ENCODE data around the gene ICE2. TPM values are rescaled to one million over a fixed set of nuclear protein-coding genes. Genes with fewer than 3 reads are reported as not detected.
A peak's percentile ranks its signal among the peaks of the same experiment; 100 is the strongest.
"Not testable (repeated sequence)": the region's sequence is repeated elsewhere in the genome, so short reads cannot be mapped to it uniquely, and the experiment has no call there.

The ICE2 gene
- total RNA-seq, 5 donors from 2014 or later (not counting 1 experiment from before 2014, with no cell fraction given): 47.4 to 68.7 (median 52.4) TPM

DNA sequence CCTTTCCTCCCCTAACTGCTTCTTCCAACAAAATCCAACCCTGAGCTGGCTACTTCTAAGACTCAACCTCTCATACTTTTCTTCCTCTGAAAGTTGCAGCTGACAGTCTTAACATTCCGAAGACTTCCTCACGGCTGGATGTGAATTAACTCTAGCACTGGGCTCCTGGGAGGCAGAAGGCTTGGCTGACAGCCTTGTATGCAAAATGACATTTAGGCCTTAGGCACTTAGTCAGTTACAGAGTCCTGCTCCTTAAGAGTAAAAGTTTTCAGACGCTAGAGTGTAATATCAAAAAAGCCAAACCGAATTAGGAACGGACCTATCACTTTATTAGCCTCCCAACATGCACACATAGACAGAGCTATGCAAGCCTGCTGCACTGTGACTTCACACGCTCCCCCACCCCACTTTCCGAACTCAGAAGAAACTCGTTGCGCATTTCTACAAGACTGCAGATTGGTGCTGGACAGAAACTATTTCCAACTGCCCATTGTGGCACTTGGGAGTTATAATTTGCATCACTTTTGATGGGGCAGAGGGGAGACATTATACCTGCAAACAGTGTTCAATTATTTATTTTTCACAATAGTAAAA is 65.6 kb downstream of the ICE2 start:
- Histone ChIP-seq H3K9me3 (no peaks in the 10 kb centered on the region), H3K4me1 (ENCODE audit: control insufficient read depth in 1 of 2, extremely low read depth in 1 of 2, insufficient read depth in 2 of 2, low read length in 2 of 2) (peaks cover 3 to 5% of the 10 kb centered on the region in 2 experiments), H3K27ac (ENCODE audit: low read length) (no peak overlapping the region), H3K4me3 (ENCODE audit: control insufficient read depth in 1 of 2, extremely low read depth in 1 of 2, low read length in 1 of 2) (no peak overlapping the region), H3K27me3 (replicated peaks in 1 of 2; ENCODE audit: control insufficient read depth in 2 of 2, extremely low read depth in 1 of 2, insufficient read depth in 2 of 2, low read length in 1 of 2) (no peaks in the 10 kb centered on the region), H3K36me3 (ENCODE audit: control insufficient read depth in 2 of 2, extremely low read depth in 1 of 2, insufficient read depth in 1 of 2, low read length in 1 of 2) (no peaks in the 10 kb centered on the region)
- Mint-ChIP-seq H3K9me3 (peaks cover 0 to 3% (median 0%) of the 10 kb centered on the region in 3 donors), H3K36me3 (no peaks in the 10 kb centered on the region), H3K4me3 (no peak overlapping the region), H3K4me1 (peaks cover 8 to 10% (median 10%) of the 10 kb centered on the region in 3 donors), H3K27me3 (no peaks in the 10 kb centered on the region), H3K27ac (no peak overlapping the region)
- ATAC-seq (replicated peaks in 1 of 4) (no peak), DNase-seq (no peak)
- WGBS (ENCODE audit: insufficient coverage): 80% methylated on average over 8 of the region's 9 CpGs
- ChIA-PET CTCF (no interaction called here), POLR2A (no interaction called here)

DNA sequence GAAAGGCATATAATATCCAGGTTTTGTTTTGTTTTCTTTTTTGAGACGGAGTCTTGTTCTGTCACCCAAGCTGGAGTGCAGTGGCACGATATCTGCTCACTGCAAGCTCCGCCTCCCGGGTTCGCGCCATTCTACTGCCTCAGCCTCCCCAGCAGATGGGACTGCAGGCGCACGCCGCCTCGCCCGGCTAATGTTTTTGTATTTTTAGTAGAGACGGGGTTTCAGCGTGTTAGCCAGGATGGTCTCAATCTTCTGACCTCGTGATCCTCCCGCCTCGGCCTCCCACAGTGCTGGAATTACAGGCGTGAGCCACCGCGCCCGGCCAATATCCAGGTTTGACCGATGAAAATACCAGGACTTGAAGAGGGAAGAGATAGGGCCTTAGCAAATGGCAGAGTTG is 66.1 kb downstream of the ICE2 start:
- H3K27ac Mint-ChIP-seq; H3K36me3 Mint-ChIP-seq; H3K4me1 ChIP-seq (ENCODE audit: control insufficient read depth in 1 of 2, extremely low read depth in 1 of 2, insufficient read depth in 2 of 2, low read length in 2 of 2); DNase-seq; ATAC-seq (replicated peaks in 1 of 4); H3K9me3 Mint-ChIP-seq; H3K36me3 ChIP-seq (ENCODE audit: control insufficient read depth in 2 of 2, extremely low read depth in 1 of 2, insufficient read depth in 1 of 2, low read length in 1 of 2); CTCF ChIA-PET; H3K27me3 Mint-ChIP-seq; H3K4me3 Mint-ChIP-seq; H3K4me3 ChIP-seq (ENCODE audit: control insufficient read depth in 1 of 2, extremely low read depth in 1 of 2, low read length in 1 of 2); H3K27ac ChIP-seq (ENCODE audit: low read length); H3K9me3 ChIP-seq; H3K27me3 ChIP-seq (replicated peaks in 1 of 2; ENCODE audit: control insufficient read depth in 2 of 2, extremely low read depth in 1 of 2, insufficient read depth in 2 of 2, low read length in 1 of 2): not testable (repeated sequence)
- WGBS (ENCODE audit: insufficient coverage): 100% methylated on average over 3 of the region's 21 CpGs
- peaks cover 13 to 15% (median 13%) of the 10 kb centered on the region in 3 donors for H3K4me1 Mint-ChIP-seq
- POLR2A ChIA-PET: interaction anchor here in 1 of 2 donors (0.6 kb wide), 1 partner anchor 18 kb away, joined by 4 read pairs; no protein-coding TSS in a partner anchor

DNA sequence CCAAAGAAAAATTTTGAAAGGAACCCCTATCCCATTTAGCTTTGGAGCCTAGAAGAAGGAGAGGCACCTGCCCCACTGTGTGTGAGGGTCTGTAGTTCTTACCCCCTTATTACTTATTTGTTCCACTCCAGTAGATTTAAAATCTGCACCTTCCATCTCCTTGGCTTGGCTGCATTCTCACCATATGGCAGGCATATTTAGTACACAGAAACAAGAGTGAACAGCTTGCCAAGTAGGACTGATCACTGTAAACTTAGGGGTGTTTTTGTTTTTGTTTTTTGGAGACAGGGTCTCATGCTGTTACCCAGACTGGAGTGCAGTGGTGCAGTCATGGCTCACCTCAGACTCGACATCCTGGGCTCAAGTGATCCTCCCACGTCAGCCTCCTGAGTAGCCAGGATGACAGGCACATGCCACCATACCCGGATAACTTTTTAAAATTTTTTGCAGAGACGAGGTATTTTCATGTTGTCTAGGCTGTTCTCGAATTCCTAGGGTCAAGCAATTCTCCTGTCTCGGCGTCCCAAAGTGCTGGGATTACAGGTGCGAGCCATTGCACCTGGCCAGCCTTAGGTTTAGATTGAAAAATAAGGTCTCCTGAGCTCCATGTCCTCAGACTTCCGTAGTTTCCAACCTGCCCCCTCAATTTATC is 67.0 kb downstream of the ICE2 start:
- no peaks in the 10 kb centered on the region for H3K36me3 ChIP-seq (ENCODE audit: control insufficient read depth in 2 of 2, extremely low read depth in 1 of 2, insufficient read depth in 1 of 2, low read length in 1 of 2)
- no peaks in the 10 kb centered on the region for H3K36me3 Mint-ChIP-seq
- H3K9me3 Mint-ChIP-seq: peaks cover 0 to 3% (median 0%) of the 10 kb centered on the region in 3 donors
- no peak overlapping the region for H3K27ac Mint-ChIP-seq
- H3K4me3 Mint-ChIP-seq: no peak overlapping the region
- no peak overlapping the region for H3K27ac ChIP-seq (ENCODE audit: low read length)
- H3K9me3 ChIP-seq: no peaks in the 10 kb centered on the region
- ChIA-PET CTCF (interaction anchor here in 1 of 2 donors (0.6 kb wide), 1 partner anchor 10 kb away, joined by 4 read pairs; no protein-coding TSS in a partner anchor), POLR2A (interaction anchor here in 1 of 2 donors (0.6 kb wide), 1 partner anchor 18 kb away, joined by 4 read pairs; no protein-coding TSS in a partner anchor)
- peaks cover 7% of the 10 kb centered on the region in 2 experiments for H3K4me1 ChIP-seq (ENCODE audit: control insufficient read depth in 1 of 2, extremely low read depth in 1 of 2, insufficient read depth in 2 of 2, low read length in 2 of 2)
- no peaks in the 10 kb centered on the region for H3K27me3 Mint-ChIP-seq
- H3K4me1 Mint-ChIP-seq: peaks cover 14 to 17% (median 15%) of the 10 kb centered on the region in 3 donors
- H3K27me3 ChIP-seq (replicated peaks in 1 of 2; ENCODE audit: control insufficient read depth in 2 of 2, extremely low read depth in 1 of 2, insufficient read depth in 2 of 2, low read length in 1 of 2): no peaks in the 10 kb centered on the region
- H3K4me3 ChIP-seq (ENCODE audit: control insufficient read depth in 1 of 2, extremely low read depth in 1 of 2, low read length in 1 of 2): no peak overlapping the region
- ATAC-seq (replicated peaks in 1 of 4) (no peak), DNase-seq (no peak)
- WGBS (ENCODE audit: insufficient coverage): 86% methylated on average over 7 of the region's 9 CpGs

DNA sequence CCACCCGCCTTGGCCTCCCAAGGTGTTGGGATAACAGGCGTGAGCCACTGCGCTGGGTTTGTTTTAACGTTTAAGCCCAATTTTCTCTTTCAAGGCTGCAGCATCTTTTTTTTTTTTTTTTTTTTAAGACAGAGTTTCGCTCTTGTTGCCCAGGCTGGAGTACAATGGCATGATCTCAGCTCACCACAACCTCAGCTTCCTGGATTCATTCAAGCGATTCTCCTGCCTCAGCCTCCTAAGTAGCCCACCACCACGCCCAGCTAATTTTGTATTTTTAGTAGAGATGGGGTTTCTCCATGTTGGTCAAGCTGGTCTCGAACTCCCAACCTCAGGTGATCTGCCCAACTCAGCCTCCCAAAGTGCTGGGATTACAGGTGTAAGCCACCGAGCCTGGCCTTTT is 68.6 kb downstream of the ICE2 start:
- ATAC-seq (replicated peaks in 1 of 4); H3K4me3 ChIP-seq (ENCODE audit: control insufficient read depth in 1 of 2, extremely low read depth in 1 of 2, low read length in 1 of 2); H3K4me3 Mint-ChIP-seq; H3K9me3 Mint-ChIP-seq; H3K27ac ChIP-seq (ENCODE audit: low read length); H3K9me3 ChIP-seq; H3K36me3 ChIP-seq (ENCODE audit: control insufficient read depth in 2 of 2, extremely low read depth in 1 of 2, insufficient read depth in 1 of 2, low read length in 1 of 2); H3K27ac Mint-ChIP-seq; H3K27me3 ChIP-seq (replicated peaks in 1 of 2; ENCODE audit: control insufficient read depth in 2 of 2, extremely low read depth in 1 of 2, insufficient read depth in 2 of 2, low read length in 1 of 2); H3K4me1 ChIP-seq (ENCODE audit: control insufficient read depth in 1 of 2, extremely low read depth in 1 of 2, insufficient read depth in 2 of 2, low read length in 2 of 2); H3K27me3 Mint-ChIP-seq; CTCF ChIA-PET; H3K36me3 Mint-ChIP-seq; DNase-seq: not testable (repeated sequence)
- peaks cover 14 to 22% (median 15%) of the 10 kb centered on the region in 3 donors for H3K4me1 Mint-ChIP-seq
- POLR2A ChIA-PET: interaction anchor here in 1 of 2 donors (0.6 kb wide), 2 partner anchors 50 to 59 kb away, joined by 3 read pairs; no protein-coding TSS in a partner anchor
- 60% methylated on average over 1 of the region's 9 CpGs for WGBS (ENCODE audit: insufficient coverage)

DNA sequence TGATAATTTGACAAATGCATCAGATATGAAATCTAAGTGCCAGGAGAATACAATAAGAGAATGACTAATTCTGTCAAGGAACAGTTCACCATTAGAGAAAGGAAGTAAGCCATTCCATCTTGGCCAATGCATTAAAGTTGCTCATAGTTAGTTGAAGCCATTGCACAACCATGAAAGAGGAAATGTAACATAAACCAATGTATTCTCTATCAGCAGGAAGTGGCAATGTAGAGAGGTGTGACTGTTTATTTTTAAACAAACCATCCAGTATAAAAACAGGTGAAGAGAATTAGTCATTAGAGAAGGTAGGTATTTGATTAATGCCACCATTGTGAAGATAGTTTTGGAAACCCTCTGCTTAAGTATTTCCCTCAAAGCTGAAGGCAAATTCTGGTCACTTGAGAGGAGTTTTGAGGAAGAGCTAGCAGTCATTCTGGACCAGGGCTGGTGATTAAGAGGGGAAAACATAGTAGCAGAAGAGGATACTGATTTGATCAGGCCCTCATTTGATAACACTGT is 70.4 kb downstream of the ICE2 start:
- peak overlapping the region; percentile 41 to 86 for H3K27ac Mint-ChIP-seq
- ChIA-PET CTCF (no interaction called here), POLR2A (interaction anchor here in 1 of 2 donors (0.6 kb wide), 1 partner anchor 10 kb away, joined by 6 read pairs; no protein-coding TSS in a partner anchor)
- peak overlapping the region; percentile 43 for H3K27ac ChIP-seq (ENCODE audit: low read length)
- H3K36me3 ChIP-seq (ENCODE audit: control insufficient read depth in 2 of 2, extremely low read depth in 1 of 2, insufficient read depth in 1 of 2, low read length in 1 of 2): no peaks in the 10 kb centered on the region
- H3K27me3 Mint-ChIP-seq: no peaks in the 10 kb centered on the region
- peak; percentile 66 to 97 (median 91) for ATAC-seq (replicated peaks in 1 of 4)
- H3K4me3 Mint-ChIP-seq: peak overlapping the region in 1 of 3 donors; percentile 11
- H3K27me3 ChIP-seq (replicated peaks in 1 of 2; ENCODE audit: control insufficient read depth in 2 of 2, extremely low read depth in 1 of 2, insufficient read depth in 2 of 2, low read length in 1 of 2): no peaks in the 10 kb centered on the region
- H3K9me3 Mint-ChIP-seq: peaks cover 0 to 3% (median 0%) of the 10 kb centered on the region in 3 donors
- H3K4me3 ChIP-seq (ENCODE audit: control insufficient read depth in 1 of 2, extremely low read depth in 1 of 2, low read length in 1 of 2): no peak overlapping the region
- DNase-seq: peak in 1 of 35 experiments; percentile 37
- H3K36me3 Mint-ChIP-seq: no peaks in the 10 kb centered on the region
- peaks cover 7% of the 10 kb centered on the region in 2 experiments for H3K4me1 ChIP-seq (ENCODE audit: control insufficient read depth in 1 of 2, extremely low read depth in 1 of 2, insufficient read depth in 2 of 2, low read length in 2 of 2)
- no peaks in the 10 kb centered on the region for H3K9me3 ChIP-seq
- peaks cover 14 to 22% (median 15%) of the 10 kb centered on the region in 3 donors for H3K4me1 Mint-ChIP-seq

DNA sequence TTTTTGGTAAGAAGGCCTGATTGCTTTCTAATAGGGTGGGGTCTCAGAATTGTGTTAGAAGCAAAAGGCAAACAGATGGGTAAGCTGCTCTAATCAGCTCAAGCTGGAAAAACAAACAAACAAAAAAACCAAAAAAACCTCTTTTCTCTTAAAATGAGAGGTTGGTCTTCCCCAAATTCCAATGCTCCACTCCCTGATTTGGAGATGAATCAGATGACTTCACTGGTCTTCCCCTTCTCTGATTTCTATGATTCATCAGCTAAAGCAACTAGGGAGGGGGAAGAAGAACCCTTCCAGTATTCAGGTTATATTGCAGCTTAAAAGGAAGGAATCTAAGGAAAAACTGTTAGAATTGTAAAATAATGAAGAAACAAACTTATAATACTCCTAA is 71.5 kb downstream of the ICE2 start:
- Histone ChIP-seq H3K27ac (ENCODE audit: low read length) (no peak overlapping the region), H3K27me3 (replicated peaks in 1 of 2; ENCODE audit: control insufficient read depth in 2 of 2, extremely low read depth in 1 of 2, insufficient read depth in 2 of 2, low read length in 1 of 2) (no peaks in the 10 kb centered on the region), H3K4me3 (ENCODE audit: control insufficient read depth in 1 of 2, extremely low read depth in 1 of 2, low read length in 1 of 2) (no peak overlapping the region), H3K4me1 (ENCODE audit: control insufficient read depth in 1 of 2, extremely low read depth in 1 of 2, insufficient read depth in 2 of 2, low read length in 2 of 2) (peaks cover 7% of the 10 kb centered on the region in 2 experiments), H3K36me3 (ENCODE audit: control insufficient read depth in 2 of 2, extremely low read depth in 1 of 2, insufficient read depth in 1 of 2, low read length in 1 of 2) (no peaks in the 10 kb centered on the region), H3K9me3 (no peaks in the 10 kb centered on the region)
- no peaks in the 10 kb centered on the region for H3K36me3 Mint-ChIP-seq
- peaks cover 0 to 3% (median 0%) of the 10 kb centered on the region in 3 donors for H3K9me3 Mint-ChIP-seq
- POLR2A ChIA-PET: no interaction called here
- no peak overlapping the region for H3K4me3 Mint-ChIP-seq
- no peak overlapping the region for H3K27ac Mint-ChIP-seq
- H3K27me3 Mint-ChIP-seq: no peaks in the 10 kb centered on the region
- no peak for DNase-seq
- CTCF ChIA-PET: interaction anchor here in 1 of 2 donors (0.6 kb wide), 1 partner anchor 46 kb away, joined by 3 read pairs; no protein-coding TSS in a partner anchor
- peaks cover 14 to 22% (median 15%) of the 10 kb centered on the region in 3 donors for H3K4me1 Mint-ChIP-seq
- no peak for ATAC-seq (replicated peaks in 1 of 4)

All from T-cell (primary cell).